CD4-positive, alpha-beta T cell treated with Interleukin-6 at 100 ng/mL for 8 hours (primary cell): ENCODE measurements around the gene TTLL5.
"Not testable (repeated sequence)": the region's sequence is repeated elsewhere in the genome, so short reads cannot be mapped to it uniquely, and the experiment has no call there.

Experiments used
- DNase-seq: peaks from one replicate; pipeline ENCODE4 v3.0.0-alpha.2; 2020; ENCODE audit warnings: mixed read lengths, low spot score

TTLL5 gene

GRCh38 chr14:75835156-75835725 is 174.2 kb downstream of the TTLL5 start:
- DNase-seq = no peak

- DNase-seq = no peak
These were observed 174.7 kb downstream of the TTLL5 start for GRCh38 chr14:75835737-75836136.

- no peak for DNase-seq
These were observed 176.2 kb downstream of the TTLL5 start for GRCh38 chr14:75837151-75837787.

- no peak for DNase-seq
These were observed 179.9 kb downstream of the TTLL5 start for GRCh38 chr14:75840911-75841310.

- no peak for DNase-seq
These were observed 181.5 kb downstream of the TTLL5 start for GRCh38 chr14:75842551-75842950.

GRCh38 chr14:75844486-75844885 is 183.4 kb downstream of the TTLL5 start:
- no peak for DNase-seq

GRCh38 chr14:75845136-75845804 is 184.2 kb downstream of the TTLL5 start:
- no peak for DNase-seq

GRCh38 chr14:75846694-75847093 is 185.6 kb downstream of the TTLL5 start:
- DNase-seq = not testable (repeated sequence)

- DNase-seq = no peak
These were observed 186.5 kb downstream of the TTLL5 start for GRCh38 chr14:75847584-75847983.

GRCh38 chr14:75848167-75848913 is 187.3 kb downstream of the TTLL5 start:
- DNase-seq = no peak

GRCh38 chr14:75849300-75849895 is 188.4 kb downstream of the TTLL5 start:
- DNase-seq = no peak

GRCh38 chr14:75851574-75851866 is 190.5 kb downstream of the TTLL5 start:
- DNase-seq = no peak

- DNase-seq = no peak
These were observed 193.2 kb downstream of the TTLL5 start for GRCh38 chr14:75854111-75854799.

GRCh38 chr14:75857199-75857598 is 196.2 kb downstream of the TTLL5 start:
- no peak for DNase-seq

- DNase-seq = no peak
These were observed 197.3 kb downstream of the TTLL5 start for GRCh38 chr14:75858362-75858761.

- no peak for DNase-seq
These were observed 198.7 kb downstream of the TTLL5 start for GRCh38 chr14:75859746-75860145.

- no peak for DNase-seq
These were observed 199.6 kb downstream of the TTLL5 start for GRCh38 chr14:75860561-75861160.

- no peak for DNase-seq
These were observed 200.1 kb downstream of the TTLL5 start for GRCh38 chr14:75861161-75861621.

GRCh38 chr14:75863221-75863620 is 202.2 kb downstream of the TTLL5 start:
- DNase-seq = no peak

GRCh38 chr14:75864352-75864751 is 203.3 kb downstream of the TTLL5 start:
- DNase-seq = no peak

- DNase-seq = no peak
These were observed 204.5 kb downstream of the TTLL5 start for GRCh38 chr14:75865531-75865930.
